Putamen (tissue), 1 donor: ENCODE measurements around the gene TEC.
"Not testable (repeated sequence)": the region's sequence is repeated elsewhere in the genome, so short reads cannot be mapped to it uniquely, and the experiment has no call there.

Source experiments
- DNase-seq: peaks from one replicate; pipeline ENCODE4 v3.0.0-alpha.2; 2016; ENCODE audit warnings: low spot score

The TEC gene

DNA sequence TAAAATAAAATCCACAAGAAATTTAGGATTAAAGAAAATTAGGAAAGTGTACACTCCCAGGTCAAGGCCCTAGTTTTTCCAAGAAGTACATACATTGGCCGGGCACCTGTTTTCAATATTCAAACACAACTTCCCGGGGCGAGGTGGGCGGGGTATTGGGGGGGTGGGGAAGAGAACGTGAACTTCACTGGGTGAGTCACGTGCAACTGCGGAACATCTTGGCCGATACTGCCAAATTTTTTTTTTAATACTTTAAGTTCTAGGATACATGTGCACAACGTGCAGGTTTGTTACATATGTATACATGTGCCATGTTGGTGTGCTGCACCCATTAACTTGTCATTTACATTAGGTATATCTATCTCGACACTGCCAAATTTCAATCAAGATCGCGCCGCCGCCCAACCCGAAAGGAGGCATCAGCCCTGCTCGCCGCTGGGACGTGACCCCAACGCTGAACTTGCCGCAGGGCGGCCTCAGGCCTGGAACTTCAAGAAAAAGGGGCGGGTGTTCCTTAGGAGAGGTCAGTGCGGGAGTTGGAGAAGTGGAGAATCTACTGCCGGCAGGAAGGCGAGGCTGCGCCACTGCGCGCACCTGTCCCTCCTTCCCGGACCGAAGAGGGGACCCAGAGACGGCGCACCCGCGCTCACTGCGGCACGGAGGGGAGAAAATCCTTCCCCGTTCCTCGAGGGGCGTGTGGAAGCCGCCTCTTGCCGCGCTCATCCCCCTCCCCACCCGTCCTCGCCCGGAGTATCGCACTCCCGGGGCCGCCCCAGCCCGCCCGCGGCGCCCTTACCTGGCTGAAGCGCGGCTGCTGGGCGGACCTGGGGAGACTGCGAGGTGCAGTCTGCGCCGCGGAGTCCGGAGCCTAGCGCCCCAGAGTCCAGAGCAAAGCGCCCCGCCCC is at the start of gene TEC:
TSS of gene TEC (minus strand) at position 883 of the 905 bp plus-strand sequence. CDS start 41,224 bp downstream, outside the sequence.
- no peak for DNase-seq

DNA sequence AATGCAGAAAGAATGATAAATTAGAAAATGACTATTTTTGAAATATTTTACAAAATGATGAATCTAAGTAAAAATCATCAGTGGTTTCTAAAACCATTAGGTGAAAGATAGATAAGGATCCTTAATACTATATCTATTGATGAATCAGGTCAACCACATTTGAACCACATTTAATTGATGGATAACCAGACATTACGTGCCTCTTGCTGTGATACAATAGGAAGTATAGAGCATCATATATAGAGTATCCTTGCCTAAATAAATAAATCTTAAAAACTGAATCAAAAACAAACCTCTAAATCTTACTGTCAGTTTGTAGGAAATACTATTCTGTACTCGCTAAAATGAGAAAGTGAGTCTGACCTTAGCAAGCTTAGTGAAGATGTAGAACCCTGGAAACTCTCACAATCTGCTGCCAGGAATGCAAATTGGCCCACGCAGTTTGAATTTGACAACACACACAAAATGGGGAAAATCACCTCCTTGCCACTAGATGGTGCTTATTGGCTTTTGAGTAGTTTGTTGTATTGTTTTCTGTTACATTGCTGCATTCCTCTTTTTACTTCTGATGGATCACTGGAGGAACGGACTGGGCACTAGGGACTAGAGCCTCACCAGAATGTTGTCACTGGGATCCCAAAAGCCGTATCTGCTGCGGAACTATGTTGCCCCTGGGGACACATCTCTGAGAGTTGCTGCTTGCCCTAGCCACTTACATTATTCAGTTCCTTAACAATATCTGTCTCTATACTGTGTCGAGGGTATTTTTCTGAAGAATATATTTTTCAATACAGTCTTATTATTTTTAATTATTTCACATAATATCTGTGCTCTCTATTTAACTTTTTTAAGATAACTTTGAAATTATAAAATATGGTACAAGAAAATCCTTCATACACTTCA is 46.3 kb upstream of the TEC start:
- DNase-seq = peak; percentile 7

DNA sequence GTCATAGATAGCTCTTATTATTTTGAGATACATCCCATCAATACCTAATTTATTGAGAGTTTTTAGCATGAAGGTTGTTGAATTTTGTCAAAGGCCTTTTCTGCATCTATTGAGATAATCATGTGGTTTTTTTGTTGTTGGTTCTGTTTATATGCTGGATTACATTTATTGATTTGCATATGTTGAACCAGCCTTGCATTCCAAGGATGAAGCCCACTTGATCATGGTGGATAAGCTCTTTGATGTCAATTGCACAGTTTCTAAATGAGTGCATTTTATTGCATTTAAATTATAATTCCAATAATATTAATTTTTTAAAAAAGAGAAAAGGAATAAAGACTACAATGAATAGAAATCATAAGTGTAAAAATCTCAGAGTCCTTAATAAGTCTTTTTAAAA is 45.1 kb upstream of the TEC start:
- not testable (repeated sequence) for DNase-seq

DNA sequence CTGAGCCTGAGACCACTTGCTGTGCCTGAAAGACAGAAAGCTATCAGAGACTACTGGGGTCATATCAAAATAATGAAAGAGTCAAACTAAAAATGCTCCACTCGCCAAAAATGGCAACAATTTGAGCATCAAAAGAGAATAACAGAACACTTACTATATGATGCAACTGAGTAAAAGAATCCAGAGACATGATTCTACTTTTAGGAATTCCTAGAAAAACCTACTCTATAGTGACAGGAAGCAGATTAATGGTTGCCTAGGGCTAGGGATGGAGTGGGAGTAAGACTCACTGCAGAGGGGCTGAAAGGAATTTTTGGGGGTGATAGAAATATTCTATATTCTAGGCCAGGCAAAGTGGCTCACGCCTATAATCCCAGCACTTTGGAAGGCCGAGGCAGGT is 42.3 kb upstream of the TEC start:
- DNase-seq = no peak

DNA sequence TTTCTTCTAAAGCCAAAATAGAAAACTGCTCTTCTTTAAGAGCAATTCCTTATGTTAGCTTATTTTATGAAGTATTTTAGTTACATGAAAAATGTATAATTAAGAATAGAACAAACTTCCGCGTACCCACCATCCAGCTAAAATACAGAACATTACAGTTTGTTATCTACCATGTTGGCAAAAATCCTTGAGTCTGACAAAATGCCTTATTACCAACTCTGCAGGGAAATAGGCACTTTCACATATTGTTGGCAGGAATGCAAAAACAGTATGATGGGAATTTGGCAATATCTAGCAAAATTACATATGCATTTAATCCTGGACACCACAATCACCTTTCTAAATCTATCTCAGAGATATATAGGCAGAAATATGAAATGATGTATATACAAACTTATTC is 39.3 kb upstream of the TEC start:
- no peak for DNase-seq

DNA sequence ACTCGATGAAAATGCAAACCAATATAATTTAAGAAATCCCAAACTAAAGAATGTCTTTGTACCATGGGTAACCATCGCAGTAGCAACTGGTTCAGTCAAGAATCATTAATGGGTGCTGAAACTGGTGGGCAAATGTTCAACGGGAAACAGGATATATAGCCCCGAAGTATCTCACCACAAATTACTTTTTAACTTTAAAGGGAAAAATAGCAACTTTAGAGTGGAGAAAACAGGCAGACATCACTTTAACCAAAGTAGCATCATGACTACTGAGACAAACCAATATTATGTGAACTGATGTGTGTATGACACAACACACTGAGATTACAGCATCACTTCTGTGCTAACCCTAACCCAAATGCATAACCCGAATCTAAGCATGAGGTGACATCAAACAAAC is 37.9 kb upstream of the TEC start:
- DNase-seq = no peak

DNA sequence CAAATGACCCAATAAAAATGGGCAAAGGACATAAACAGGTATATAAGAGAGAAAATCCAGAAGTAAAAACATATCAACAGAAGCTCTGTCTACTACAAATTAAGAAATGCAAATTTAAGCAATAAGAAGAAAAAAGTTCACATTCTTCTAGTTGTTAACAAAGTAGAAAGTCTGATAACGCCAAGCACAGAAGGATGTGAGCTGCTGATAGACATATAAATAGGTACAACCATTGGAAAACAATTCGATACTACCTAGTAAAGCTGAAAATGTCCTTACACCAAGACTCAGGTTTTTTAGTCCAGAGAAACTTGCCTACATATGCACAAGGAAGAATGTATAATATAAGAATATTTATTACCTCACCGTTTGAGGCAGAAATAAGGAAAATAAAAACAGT is 35.9 kb upstream of the TEC start:
- no peak for DNase-seq

DNA sequence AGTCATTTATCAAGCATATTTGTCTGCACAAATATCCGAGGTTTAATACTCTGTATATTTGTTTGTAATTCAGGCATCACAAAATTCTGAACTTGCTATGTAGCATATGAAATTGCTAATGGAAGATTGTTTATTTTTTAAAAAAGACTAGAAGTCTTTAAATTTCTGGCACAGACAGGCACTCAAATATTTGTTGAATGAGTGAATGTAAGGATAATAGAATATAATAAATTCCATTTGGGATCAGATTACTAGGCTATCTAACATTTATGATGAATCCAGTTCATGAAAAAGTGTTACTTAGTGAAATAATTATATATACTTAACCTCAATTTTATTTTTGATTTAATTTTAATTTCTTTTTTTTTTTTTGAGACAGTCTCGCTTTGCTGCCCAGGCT is 30.4 kb upstream of the TEC start:
- no peak for DNase-seq

DNA sequence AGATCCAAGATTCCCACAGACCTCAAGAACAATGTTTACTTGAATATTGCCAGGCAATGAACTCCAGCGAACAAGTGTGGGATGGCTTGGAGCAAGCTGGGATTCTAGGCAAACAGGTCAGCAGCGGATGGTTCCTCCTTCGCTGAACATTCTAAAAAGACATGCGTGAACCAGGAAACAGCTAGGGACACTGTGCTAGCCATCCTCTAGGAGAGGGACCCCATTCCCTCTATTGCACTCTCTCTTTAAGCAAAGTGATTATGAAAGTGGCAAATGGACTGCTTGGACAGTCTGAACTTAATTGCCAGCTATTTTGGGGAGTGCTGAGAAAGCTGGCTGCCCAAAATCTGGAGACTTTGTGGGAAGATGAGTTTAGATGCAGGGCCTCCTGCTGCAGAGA is 29.9 kb upstream of the TEC start:
- no peak for DNase-seq

DNA sequence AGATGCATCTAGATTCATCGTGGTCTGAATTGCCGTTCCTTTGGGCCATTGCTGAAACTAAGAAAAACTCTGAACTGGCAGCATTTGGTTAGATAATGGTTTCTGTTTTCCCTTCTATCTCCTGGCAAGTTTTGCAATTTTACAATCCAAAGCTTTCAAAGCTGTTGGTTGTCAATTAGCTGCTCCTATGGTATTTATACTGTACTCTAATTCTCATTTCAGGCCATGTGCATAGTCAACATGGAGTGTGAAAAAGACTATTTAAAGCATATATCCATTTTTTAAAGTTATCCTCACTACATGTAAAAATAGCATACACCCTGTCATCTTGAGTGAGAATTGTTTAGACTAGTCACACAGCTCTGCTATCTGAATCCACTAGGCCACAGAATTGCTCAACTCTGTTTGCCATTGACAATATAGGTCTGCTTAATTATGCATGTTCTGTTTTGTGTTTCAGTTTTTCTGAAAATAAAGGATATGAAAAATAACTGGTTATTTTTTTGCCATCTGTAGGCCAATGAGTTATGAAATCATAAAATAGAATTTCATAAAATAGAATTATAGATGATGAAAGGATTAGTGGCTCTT is 27.7 kb upstream of the TEC start:
- DNase-seq = no peak

DNA sequence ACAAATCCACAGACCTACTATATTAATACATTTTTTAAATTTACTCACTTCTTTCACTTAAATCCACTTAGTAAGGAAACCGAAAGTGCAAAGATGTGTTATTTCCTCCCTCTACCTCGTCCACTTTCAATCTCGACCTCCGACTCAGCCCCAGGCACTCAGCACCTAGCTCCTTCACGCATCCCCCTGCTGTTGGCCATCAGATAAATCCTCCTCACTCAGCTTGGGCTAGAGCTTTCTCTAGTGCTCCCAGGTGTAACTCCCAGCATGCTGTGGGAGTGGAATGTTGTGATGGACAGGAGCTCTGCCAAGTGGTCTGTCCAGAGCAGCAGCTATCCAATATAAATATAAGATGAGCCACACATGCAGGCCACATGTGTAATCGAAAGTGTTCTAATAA is 26.7 kb upstream of the TEC start:
- no peak for DNase-seq

DNA sequence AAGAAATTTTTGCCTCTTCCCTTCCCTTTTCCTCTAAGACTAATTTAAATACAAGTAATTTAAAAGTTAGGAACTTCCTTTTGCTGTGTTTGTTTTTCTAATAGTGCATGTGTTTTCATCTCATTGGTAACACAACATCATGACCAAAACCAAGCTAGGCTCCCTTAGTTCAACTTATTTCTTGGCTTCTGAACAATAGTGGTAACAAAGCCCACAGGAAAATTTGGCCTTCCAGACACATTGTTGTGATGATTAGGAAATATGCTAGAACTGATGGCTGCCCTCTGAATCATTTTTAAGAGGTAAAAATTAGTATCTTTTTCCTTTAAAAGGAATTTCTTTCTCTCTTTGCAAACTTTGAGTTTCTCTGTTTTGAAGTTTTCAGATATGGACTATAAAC is 25.5 kb upstream of the TEC start:
- DNase-seq = no peak

DNA sequence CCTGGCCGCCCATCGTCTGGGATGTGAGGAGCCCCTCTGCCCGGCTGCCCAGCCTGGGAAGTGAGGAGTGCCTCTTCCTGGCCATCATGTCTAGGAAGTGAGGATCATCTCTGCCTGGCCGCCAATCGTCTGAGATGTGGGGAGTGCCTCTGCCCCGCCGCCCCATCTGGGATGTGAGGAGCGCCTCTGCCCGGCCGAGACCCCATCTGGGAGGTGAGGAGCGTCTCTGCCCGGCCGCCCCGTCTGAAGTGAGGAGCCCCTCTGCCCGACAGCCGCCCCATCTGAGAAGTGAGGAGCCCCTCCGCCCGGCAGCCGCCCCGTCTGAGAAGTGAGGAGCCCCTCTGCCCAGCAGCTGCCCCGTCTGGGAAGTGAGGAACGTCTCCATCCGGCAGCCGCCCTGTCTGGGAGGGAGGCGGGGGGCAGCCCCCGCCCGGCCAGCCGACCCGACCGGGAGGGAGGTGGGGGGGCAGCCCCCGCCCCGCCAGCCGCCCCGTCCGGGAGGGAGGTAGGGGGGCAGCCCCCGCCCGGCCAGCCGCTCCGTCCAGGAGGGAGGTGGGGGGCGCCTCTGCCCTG is 22.7 kb upstream of the TEC start:
- not testable (repeated sequence) for DNase-seq

DNA sequence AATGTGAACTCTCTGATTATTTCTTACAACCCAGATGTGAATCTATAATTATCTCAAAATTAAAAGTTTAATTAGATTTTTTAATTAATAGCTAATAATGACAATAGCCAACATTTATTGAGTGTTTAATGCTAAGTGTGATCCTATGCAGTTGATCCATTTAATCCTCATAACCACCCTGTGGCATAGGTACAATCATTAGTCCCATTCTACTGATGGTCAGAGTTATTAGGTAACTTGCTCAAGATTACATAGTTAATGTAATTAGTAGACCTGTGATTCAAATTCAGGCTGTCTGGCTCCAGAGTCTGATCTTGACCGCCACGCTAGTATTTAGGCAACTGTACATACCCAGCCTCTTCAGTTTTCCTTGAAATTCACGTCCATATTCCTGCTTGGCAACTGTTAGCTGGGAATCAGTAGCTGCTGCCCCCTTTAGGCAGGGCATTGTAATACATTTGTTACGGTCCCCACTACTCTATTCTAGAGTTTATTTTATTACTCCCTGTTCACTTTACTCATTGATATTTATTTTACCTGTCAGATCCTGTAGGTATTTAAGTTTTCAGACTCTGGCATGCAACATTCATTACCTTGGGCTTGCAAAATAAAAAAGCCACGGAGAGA is 20.6 kb upstream of the TEC start:
- no peak for DNase-seq

DNA sequence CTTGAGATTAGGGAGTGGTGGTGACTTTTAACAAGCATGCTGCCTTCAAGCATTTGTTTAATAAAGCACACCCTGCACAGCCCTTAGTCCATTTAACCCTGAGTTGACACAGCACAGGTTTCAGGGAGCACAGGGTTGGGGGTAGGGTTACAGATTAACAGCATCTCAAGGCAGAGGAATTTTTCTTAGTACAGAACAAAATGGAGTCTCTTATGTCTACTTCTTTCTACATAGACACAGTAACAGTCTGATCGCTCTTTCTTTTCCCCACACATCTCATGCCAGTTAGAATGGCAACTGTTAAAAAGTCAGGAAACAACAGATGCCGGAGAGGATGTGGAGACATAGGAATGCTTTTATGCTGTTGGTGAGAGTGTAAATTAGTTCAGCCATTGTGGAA is 16.4 kb upstream of the TEC start:
- not testable (repeated sequence) for DNase-seq

DNA sequence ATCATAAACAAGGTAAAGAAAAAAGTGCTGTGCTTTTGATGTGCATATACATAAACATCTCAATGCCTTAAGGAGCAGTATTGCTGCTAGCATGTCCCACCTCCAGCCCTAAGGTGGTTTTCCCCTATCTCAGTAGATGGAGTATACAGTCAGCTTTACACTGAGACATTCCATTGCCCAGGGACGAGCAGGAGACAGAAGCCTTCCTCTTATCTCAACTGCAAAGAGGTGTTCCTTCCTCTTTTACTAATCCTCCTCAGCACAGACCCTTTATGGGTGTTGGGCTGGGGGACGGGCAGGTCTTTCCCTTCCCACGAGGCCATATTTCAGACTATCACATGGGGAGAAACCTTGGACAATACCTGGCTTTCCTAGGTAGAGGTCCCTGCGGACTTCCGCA is 16.0 kb upstream of the TEC start:
- DNase-seq = not testable (repeated sequence)

DNA sequence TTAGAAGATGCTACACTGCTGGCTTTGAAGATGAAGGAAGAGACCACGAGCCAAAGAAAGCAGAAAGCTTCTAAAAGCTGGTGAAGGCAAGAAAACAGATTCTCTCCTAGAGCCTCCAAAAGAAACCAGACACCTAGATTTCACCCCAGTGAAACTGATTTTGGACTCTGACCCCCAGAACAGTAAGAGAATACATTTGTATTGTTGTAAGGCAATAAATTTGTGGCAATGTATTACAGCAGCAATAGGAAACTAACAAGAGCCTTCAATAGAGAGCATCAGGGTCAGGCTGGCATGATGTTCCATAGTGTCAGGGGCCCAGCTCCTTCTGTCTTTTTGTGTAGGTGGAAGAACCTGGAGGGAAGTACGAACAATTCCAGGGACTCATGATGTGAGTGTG is 6.0 kb upstream of the TEC start:
- DNase-seq = no peak

DNA sequence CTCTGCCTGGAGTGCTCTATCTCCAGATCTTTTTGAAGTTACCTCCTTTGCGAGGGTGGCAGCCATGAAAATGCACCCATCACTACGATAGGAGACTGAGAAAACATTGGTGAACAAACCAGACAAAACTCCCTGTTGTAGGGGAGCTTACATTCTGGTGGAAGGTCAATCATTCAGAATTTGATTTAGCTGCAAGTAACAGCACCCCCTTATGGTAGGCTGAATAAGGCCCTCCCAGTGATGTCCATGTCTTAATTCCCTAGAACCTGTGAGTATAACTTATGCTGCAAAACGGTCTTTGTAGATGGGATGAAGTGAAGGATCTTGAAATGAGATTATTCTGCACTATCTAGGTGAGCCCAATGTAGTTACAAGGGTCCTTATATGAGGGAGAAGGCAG is 5.6 kb upstream of the TEC start:
- DNase-seq = no peak

DNA sequence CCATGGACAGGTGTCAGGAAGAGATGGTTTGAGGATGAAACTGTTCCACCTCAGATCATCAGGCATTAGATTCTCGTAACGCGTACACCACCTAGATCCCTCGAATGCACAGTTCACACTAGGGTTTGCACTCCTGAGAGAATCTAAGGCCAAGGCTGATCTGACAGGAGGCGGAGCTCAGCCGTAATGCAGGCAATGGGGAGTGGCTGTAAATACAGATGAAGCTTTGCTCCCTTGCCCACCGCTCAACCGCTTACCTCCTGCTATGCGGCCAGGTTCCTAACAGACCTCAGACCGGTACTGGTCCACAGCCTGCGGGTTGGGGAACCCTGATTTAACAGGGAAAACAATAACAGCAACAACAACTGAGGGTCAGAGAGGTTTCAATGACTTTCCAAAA is 2.0 kb upstream of the TEC start:
- DNase-seq = no peak

DNA sequence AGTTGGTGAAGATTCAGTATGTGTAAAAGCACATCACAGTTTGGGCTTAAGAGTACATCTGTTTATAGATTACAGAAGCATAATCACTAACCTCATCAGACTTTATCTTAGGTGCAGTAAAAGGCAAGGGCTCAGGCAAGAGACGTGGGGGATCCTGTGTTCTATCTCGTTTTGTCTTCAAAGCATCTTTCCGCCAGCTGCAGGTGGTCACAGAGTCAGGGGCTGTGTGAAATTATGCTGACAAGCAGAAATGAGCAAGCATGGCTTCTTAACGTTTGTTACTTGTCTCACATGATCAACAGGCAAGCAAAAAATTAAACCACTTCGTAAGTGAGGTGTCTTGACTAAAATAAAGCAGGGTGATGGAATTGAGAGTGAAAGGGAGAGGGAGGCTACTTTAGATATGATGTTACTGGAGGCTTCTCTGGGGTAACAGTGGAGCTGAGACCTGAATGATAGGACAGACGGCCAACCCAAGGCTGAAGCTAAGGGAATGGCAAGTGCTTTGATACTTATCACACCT is 1.4 kb upstream of the TEC start:
- no peak for DNase-seq

DNA sequence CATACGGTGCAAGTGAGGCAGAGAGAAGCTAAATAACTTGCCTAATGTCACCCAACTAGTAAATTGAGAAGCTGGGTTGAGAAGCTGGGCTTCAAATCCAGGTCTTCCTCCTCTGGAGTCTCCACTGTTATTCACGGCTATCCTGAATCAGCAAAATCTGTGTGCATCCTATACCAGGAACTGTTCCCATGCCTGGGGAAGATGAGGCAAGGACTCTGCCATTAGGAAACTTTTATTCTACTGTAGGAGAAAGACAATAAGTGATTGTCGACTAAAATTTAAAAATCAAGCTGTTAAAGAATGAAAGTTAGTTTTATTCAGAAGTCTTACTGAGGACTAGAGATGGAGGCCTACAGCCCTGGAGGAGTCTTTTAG is 872 bp upstream of the TEC start:
- DNase-seq = no peak
